Activated T-helper 1 cell treated with anti-CD3 and anti-CD28 coated beads, Interleukin-12 subunit alpha, Interleukin-12 subunit beta, Interleukin-2, Interleukin-4 antibody, amounts not matched to agents 30 ng/mL and 10 ng/mL and 1 ng/mL, durations not matched to agents 14 hours and 24 hours and 36 hours (primary cell): ENCODE data around the gene CHCHD6. TPM values are rescaled to one million over a fixed set of nuclear protein-coding genes. Genes with fewer than 3 reads are reported as not detected.
A peak's percentile ranks its signal among the peaks of the same experiment; 100 is the strongest.

Experiments
- DNase-seq: peaks from one replicate; pipeline ENCODE4 v3.0.0; 2021; ENCODE audit warnings: low spot score
- H3K27ac Mint-ChIP-seq: one replicate; pipeline ENCODE4 v1.8.0; 2021; ENCODE audit warnings: mild to moderate bottlenecking, mixed read lengths
- H3K27me3 Mint-ChIP-seq: one replicate; pipeline ENCODE4 v1.8.0; 2022; ENCODE audit warnings: mild to moderate bottlenecking, moderate library complexity, mixed read lengths; ENCODE audit not compliant: insufficient read depth
- H3K36me3 Mint-ChIP-seq: one replicate; pipeline ENCODE4 v1.8.0; 2021; ENCODE audit warnings: low read depth, mixed read lengths
- H3K4me1 Mint-ChIP-seq: one replicate; pipeline ENCODE4 v1.8.0; 2021; ENCODE audit warnings: low read depth, mixed read lengths
- H3K4me3 Mint-ChIP-seq: one replicate; pipeline ENCODE4 v1.8.0; 2021; ENCODE audit warnings: mild to moderate bottlenecking, moderate library complexity, mixed read lengths
- H3K9me3 Mint-ChIP-seq: one replicate; pipeline ENCODE4 v1.8.0; 2021; ENCODE audit warnings: mixed read lengths
- intact Hi-C: fragments of 100-400 bp; cut with micrococcal nuclease; formaldehyde crosslinking; loops from one replicate; pipeline ENCODE4 v1.15.1; 2024
- total RNA-seq: library from RNA; stranded (reverse); gene quantifications from 2 replicates; pipeline ENCODE4 v1.2.3, GENCODE V29; 2022

Gene CHCHD6
- total RNA-seq: 15.7 and 17.5 TPM in 2 replicates

- H3K4me1 Mint-ChIP-seq: peaks cover 24% of the 10 kb centered on the region
- peaks cover 40% of the 10 kb centered on the region for H3K27me3 Mint-ChIP-seq
- no peaks in the 10 kb centered on the region for H3K9me3 Mint-ChIP-seq
- intact Hi-C loops: loop anchor here (1.0 to 10.0 kb wide), 12 partner anchors 49 to 1349 kb away; partner anchors contain the start of genes KLF15, MCM2, OSBPL11 and SEC61A1
- H3K4me3 Mint-ChIP-seq: peak within 1 kb of the TSS; percentile 96
- H3K27ac Mint-ChIP-seq: peak within 1 kb of the TSS; percentile 85
- DNase-seq: peak; percentile 92
- H3K36me3 Mint-ChIP-seq: peaks cover 2% of the 10 kb centered on the region
Measured at GRCh38 chr3:126703512-126704493, at the start of gene CHCHD6. TSS of gene CHCHD6 (plus strand) at chr3:126704240. CDS start at chr3:126704313, 73 bp downstream.

GRCh38 chr3:126654571-126655383, 49.3 kb upstream of the CHCHD6 start, which contains the start of gene TXNRD3:
TSS of gene TXNRD3 (minus strand) at chr3:126655124.
- Mint-ChIP-seq H3K27ac (no peak within 1 kb of the TSS), H3K36me3 (no peaks in the 10 kb centered on the region), H3K4me1 (no peaks in the 10 kb centered on the region), H3K27me3 (peaks cover 24% of the 10 kb centered on the region), H3K9me3 (no peaks in the 10 kb centered on the region), H3K4me3 (peak within 1 kb of the TSS; percentile 75)
- DNase-seq: peak; percentile 48
- intact Hi-C loops: loop anchor here (2.0 kb wide), 2 partner anchors 50 to 130 kb away; partner anchors contain the start of genes CHCHD6 and CHST13

- no peak overlapping the region for H3K27ac Mint-ChIP-seq
- no peak for DNase-seq
- no peaks in the 10 kb centered on the region for H3K9me3 Mint-ChIP-seq
- intact Hi-C loops: loop anchor here (2.0 kb wide), 2 partner anchors 49 to 131 kb away; partner anchors contain the start of genes CHCHD6 and CHST13
- H3K27me3 Mint-ChIP-seq: peaks cover 26% of the 10 kb centered on the region
- no peaks in the 10 kb centered on the region for H3K36me3 Mint-ChIP-seq
- no peaks in the 10 kb centered on the region for H3K4me1 Mint-ChIP-seq
- H3K4me3 Mint-ChIP-seq: peak overlapping the region; percentile 75
Measured at GRCh38 chr3:126655887-126656286, 48.2 kb upstream of the CHCHD6 start.

GRCh38 chr3:126656371-126657134, 47.5 kb upstream of the CHCHD6 start:
- no peak for DNase-seq
- Mint-ChIP-seq H3K4me1 (no peaks in the 10 kb centered on the region), H3K4me3 (no peak overlapping the region), H3K27me3 (peaks cover 27% of the 10 kb centered on the region), H3K27ac (no peak overlapping the region), H3K9me3 (no peaks in the 10 kb centered on the region), H3K36me3 (no peaks in the 10 kb centered on the region)
- intact Hi-C loops: no loop called here

- Mint-ChIP-seq H3K4me3 (no peak overlapping the region), H3K27ac (no peak overlapping the region), H3K4me1 (no peaks in the 10 kb centered on the region), H3K27me3 (peaks cover 24% of the 10 kb centered on the region), H3K9me3 (no peaks in the 10 kb centered on the region), H3K36me3 (no peaks in the 10 kb centered on the region)
- no peak for DNase-seq
- intact Hi-C loops: no loop called here
Measured at GRCh38 chr3:126657901-126658300, 46.1 kb upstream of the CHCHD6 start.

GRCh38 chr3:126658584-126658983, 45.5 kb upstream of the CHCHD6 start:
- H3K27me3 Mint-ChIP-seq: peaks cover 20% of the 10 kb centered on the region
- no peak for DNase-seq
- H3K4me3 Mint-ChIP-seq: no peak overlapping the region
- H3K4me1 Mint-ChIP-seq: no peaks in the 10 kb centered on the region
- no peaks in the 10 kb centered on the region for H3K36me3 Mint-ChIP-seq
- no peak overlapping the region for H3K27ac Mint-ChIP-seq
- H3K9me3 Mint-ChIP-seq: no peaks in the 10 kb centered on the region
- intact Hi-C loops: no loop called here

- no peak for DNase-seq
- Mint-ChIP-seq H3K27ac (no peak overlapping the region), H3K4me1 (no peaks in the 10 kb centered on the region), H3K4me3 (no peak overlapping the region), H3K27me3 (peaks cover 14% of the 10 kb centered on the region), H3K36me3 (no peaks in the 10 kb centered on the region), H3K9me3 (no peaks in the 10 kb centered on the region)
- intact Hi-C loops: no loop called here
Measured at GRCh38 chr3:126659915-126660886, 43.8 kb upstream of the CHCHD6 start.

GRCh38 chr3:126661532-126662364, 42.3 kb upstream of the CHCHD6 start:
- no peak for DNase-seq
- Mint-ChIP-seq H3K4me1 (no peaks in the 10 kb centered on the region), H3K27me3 (peaks cover 8% of the 10 kb centered on the region), H3K9me3 (no peaks in the 10 kb centered on the region), H3K36me3 (no peaks in the 10 kb centered on the region), H3K27ac (no peak overlapping the region), H3K4me3 (no peak overlapping the region)
- intact Hi-C loops: no loop called here

GRCh38 chr3:126663257-126663656, 40.8 kb upstream of the CHCHD6 start:
- H3K9me3 Mint-ChIP-seq: no peaks in the 10 kb centered on the region
- H3K27ac Mint-ChIP-seq: no peak overlapping the region
- no peaks in the 10 kb centered on the region for H3K36me3 Mint-ChIP-seq
- H3K4me3 Mint-ChIP-seq: no peak overlapping the region
- peaks cover 4% of the 10 kb centered on the region for H3K27me3 Mint-ChIP-seq
- no peak for DNase-seq
- intact Hi-C loops: no loop called here
- no peaks in the 10 kb centered on the region for H3K4me1 Mint-ChIP-seq

GRCh38 chr3:126663750-126664149, 40.3 kb upstream of the CHCHD6 start:
- Mint-ChIP-seq H3K9me3 (no peaks in the 10 kb centered on the region), H3K27ac (no peak overlapping the region), H3K4me1 (no peaks in the 10 kb centered on the region), H3K36me3 (no peaks in the 10 kb centered on the region), H3K27me3 (peaks cover 4% of the 10 kb centered on the region), H3K4me3 (no peak overlapping the region)
- intact Hi-C loops: no loop called here
- no peak for DNase-seq
